Retinal pigment epithelial cell (primary cell): ENCODE data around the gene KMT2C.

Experiments
- DNase-seq: peaks from one replicate; pipeline ENCODE4 v3.0.0-alpha.2; 2010; ENCODE audit warnings: low read depth
- H3K4me3 ChIP-seq: 2 replicates; pipeline ENCODE4 v1.5.1; 2011; ENCODE audit warnings: mild to moderate bottlenecking, low read length, control low read depth, moderate library complexity
- TF ChIP-seq, protein P1 (sequence below): conservative IDR thresholded peaks from 2 replicates; pipeline ENCODE4 v1.5.1; 2011; ENCODE audit warnings: low read depth, low read length, control low read depth, inconsistent platforms

The KMT2C gene

DNA sequence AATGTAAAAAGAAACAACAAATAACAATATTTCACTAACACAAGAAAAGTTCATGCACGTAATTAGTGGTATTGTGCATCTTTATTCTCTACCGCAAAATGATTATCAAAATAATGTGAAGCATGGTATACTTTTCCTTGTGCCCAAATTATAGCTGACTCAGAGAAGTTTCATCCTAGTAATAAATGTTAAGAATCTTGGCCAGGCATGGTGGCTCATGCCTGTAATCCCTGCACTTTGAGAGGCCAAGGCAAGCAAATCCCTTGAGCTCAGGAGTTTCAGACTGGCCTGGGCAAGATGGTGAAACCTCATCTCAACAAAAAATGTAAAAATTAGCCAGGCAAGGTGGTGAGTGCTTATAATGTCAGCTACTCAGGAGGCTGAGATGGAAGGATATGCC lies 105.0 kb downstream of the KMT2C start:
- TF ChIP-seq, protein P1, sequence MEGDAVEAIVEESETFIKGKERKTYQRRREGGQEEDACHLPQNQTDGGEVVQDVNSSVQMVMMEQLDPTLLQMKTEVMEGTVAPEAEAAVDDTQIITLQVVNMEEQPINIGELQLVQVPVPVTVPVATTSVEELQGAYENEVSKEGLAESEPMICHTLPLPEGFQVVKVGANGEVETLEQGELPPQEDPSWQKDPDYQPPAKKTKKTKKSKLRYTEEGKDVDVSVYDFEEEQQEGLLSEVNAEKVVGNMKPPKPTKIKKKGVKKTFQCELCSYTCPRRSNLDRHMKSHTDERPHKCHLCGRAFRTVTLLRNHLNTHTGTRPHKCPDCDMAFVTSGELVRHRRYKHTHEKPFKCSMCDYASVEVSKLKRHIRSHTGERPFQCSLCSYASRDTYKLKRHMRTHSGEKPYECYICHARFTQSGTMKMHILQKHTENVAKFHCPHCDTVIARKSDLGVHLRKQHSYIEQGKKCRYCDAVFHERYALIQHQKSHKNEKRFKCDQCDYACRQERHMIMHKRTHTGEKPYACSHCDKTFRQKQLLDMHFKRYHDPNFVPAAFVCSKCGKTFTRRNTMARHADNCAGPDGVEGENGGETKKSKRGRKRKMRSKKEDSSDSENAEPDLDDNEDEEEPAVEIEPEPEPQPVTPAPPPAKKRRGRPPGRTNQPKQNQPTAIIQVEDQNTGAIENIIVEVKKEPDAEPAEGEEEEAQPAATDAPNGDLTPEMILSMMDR: no peak
- no peak for DNase-seq
- H3K4me3 ChIP-seq: no peak overlapping the region

DNA sequence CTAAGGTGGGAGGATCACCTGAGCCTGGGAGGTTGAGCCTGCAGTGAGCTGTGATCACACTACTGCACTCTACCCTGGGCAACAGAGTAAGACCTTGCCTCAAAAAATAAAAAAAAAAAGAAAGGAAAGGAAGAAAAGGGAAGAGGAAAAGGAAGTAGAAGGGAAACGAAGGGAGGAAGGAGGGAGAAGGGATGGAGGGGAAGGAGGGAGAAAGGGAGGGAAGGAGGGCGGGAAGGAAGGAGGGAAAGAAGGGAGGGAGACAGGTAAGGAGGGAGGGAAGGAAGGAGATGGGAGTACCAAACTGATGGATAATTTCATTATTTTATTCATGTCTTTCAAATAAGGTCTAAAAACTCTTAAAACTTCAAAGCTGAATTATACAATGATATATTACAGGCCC lies 106.3 kb downstream of the KMT2C start:
- no peak for DNase-seq
- TF ChIP-seq, protein P1: no peak
- H3K4me3 ChIP-seq: no peak overlapping the region

DNA sequence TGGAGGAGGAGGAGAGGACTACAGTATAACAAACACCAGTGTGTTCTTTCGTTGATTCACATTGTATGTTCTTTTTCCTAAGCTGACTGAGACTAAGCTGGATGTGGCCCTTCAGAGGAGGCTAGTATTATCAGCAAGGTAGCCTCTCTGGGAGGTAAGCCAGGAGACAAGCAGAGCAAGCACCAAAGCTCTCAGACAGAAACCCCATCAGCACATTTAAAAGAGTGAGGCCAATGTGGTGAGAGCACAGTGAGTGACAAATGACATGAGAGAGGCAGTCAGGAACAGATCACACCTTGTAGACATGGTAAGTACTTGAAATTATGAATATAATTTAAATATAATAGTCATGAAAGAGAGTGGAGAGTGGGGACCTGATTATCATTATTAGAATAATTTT lies 107.6 kb downstream of the KMT2C start:
- no peak for DNase-seq
- TF ChIP-seq, protein P1: no peak
- no peak overlapping the region for H3K4me3 ChIP-seq

DNA sequence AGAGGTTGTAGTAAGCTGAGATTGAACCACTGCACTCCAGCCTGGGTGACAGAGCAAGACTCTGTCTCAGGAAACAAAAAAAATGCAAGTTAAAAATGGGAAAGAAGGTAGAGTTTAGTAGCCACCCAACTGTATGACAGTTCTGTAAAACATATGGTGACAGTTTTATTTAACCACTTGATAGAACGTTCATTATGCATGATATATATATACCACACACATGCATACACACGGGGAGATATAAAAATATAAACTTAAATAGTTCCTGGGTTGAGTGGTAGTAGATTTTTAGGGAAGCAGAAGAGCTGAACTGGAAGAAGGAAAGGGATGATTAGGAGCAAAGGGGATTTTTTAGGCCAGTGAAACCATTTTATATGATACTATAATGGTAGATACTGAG lies 120.0 kb downstream of the KMT2C start:
- H3K4me3 ChIP-seq: no peak overlapping the region
- DNase-seq: no peak
- TF ChIP-seq, protein P1: no peak

DNA sequence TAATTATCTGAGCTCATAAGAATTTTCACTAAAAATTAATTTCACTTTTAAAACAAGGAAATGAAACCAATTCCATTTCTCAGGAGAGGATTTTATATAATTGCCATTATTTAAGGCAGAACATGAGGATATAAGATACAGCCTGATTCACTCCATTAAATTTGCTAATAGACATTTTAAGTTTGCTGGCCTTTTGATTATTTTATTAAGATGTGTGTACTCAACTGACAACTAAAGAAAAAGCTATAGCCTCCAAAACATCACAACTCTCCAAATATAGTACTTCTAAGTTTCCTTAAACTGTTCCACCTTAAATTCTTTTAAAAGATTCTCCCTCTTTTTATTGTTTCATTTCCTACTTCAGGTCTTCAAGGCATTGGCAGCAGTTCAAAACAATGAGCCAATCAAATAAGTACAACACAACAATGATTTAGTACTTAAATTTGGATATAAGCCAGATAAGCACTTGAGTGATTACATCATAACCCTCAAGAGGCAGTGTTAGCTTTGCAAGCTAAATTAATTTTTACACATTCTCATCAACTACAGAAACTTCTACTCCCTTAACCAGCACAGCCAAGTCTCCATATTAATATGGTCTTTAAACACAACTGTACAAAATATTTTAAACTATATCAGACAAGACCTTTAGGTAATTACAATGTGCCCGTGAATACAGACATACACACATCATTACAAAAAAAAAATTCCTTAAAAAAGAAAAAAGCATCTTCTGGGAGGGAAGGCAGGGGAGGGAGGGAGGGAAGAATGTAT lies 121.8 kb downstream of the KMT2C start:
- DNase-seq: peak; percentile 92
- TF ChIP-seq, protein P1: no peak
- no peak overlapping the region for H3K4me3 ChIP-seq

DNA sequence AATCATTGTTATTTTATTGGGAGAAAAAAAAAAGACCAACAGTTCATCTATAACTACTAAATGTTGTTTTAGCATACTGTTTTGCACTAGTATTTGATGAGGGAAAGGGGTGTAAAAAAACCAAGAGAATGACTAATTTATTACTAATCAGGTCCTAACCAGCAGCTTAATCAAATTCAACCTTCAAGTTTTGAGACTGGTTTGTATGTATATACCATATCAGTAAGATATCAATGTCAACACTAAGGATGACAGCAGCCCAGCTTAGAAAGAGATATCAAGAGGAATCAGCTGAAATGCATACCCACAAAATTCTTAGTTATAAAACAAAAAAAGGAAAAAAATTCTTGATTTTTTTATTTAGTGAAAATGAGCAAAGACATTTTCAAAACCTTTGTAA lies 122.6 kb downstream of the KMT2C start:
- H3K4me3 ChIP-seq: no peak overlapping the region
- TF ChIP-seq, protein P1: no peak
- no peak for DNase-seq

DNA sequence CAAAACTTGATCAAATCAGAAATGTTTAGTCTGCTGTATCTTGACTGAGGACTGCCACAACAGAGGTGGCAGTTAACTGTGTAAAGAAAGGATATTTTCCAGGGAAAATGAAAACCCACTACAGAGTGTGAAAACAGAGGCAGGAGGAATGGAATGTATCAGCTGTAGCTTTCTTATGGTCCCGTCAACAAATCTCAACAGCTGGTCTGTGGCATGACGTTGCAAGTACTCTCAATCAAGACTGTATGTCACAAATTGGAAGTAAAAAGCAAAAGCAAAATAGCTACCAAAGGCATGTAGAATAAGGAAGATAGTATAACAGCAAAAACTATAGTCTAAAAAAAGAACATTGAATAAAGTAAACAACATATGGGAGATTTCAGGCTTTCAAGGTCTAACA lies 123.5 kb downstream of the KMT2C start:
- H3K4me3 ChIP-seq: no peak overlapping the region
- TF ChIP-seq, protein P1: no peak

More for the DNA sequence above, 123.5 kb downstream of the KMT2C start:
- no peak for DNase-seq
